DND-41 (cell line): ENCODE measurements around the gene TCERG1L.

Experiments used
- ATAC-seq: fragments of 200-7000 bp; cut with Tn5 transposase; 3 replicates; pipeline ENCODE4 v1.9.1; 2021; ENCODE audit warnings: low read depth; ENCODE audit not compliant: insufficient read depth
- DNase-seq: peaks from one replicate; pipeline ENCODE4 v3.0.0-alpha.2; 2020
- H2AFZ ChIP-seq: 2 replicates; pipeline ENCODE4 v1.6.0; 2012; ENCODE audit warnings: low read depth, low read length
- H3K27ac ChIP-seq: 2 replicates; pipeline ENCODE4 v1.5.1; 2012; ENCODE audit warnings: low read length, inconsistent platforms
- H3K27me3 ChIP-seq: fragments of 200-600 bp; sonication (generic); 2 replicates; pipeline ENCODE4 v1.6.0; 2012; ENCODE audit warnings: low read length, mild to moderate bottlenecking, inconsistent platforms; ENCODE audit not compliant: insufficient read depth, poor library complexity
- H3K36me3 ChIP-seq: 2 replicates; pipeline ENCODE4 v1.5.1; 2012; ENCODE audit warnings: low read length, inconsistent platforms; ENCODE audit not compliant: insufficient read depth
- H3K4me1 ChIP-seq: 2 replicates; pipeline ENCODE4 v1.5.1; 2012; ENCODE audit warnings: mild to moderate bottlenecking, low read length; ENCODE audit not compliant: insufficient read depth
- H3K4me2 ChIP-seq: 2 replicates; pipeline ENCODE4 v1.6.0; 2012; ENCODE audit warnings: mild to moderate bottlenecking, moderate library complexity, low read length, inconsistent platforms; ENCODE audit not compliant: insufficient read depth
- H3K4me3 ChIP-seq, 2 experiments: fragments of 200-600 bp in 1 of 2; shearing (Covaris generic) in 1 of 2; 2 replicates each; pipeline ENCODE4 v1.5.1; 2012 to 2016; ENCODE audit warnings: inconsistent platforms in 2 of 2, low read length in 2 of 2, mild to moderate bottlenecking in 2 of 2, low read depth in 1 of 2, moderate library complexity in 1 of 2
- H3K79me2 ChIP-seq: 2 replicates; pipeline ENCODE4 v1.6.0; 2012; ENCODE audit warnings: low read length, inconsistent platforms; ENCODE audit not compliant: insufficient read depth
- H3K9ac ChIP-seq: 2 replicates; pipeline ENCODE4 v1.6.0; 2012; ENCODE audit warnings: low read depth, mild to moderate bottlenecking, inconsistent platforms, low read length, moderate library complexity
- H3K9me3 ChIP-seq: 2 replicates; pipeline ENCODE4 v1.5.1; 2012; ENCODE audit warnings: low read length, moderate library complexity, mild to moderate bottlenecking, inconsistent platforms; ENCODE audit not compliant: insufficient read depth, severe bottlenecking
- H4K20me1 ChIP-seq: 2 replicates; pipeline ENCODE4 v1.6.0; 2012; ENCODE audit warnings: low read length; ENCODE audit not compliant: insufficient read depth
- CTCF ChIP-seq: IDR thresholded peaks from 2 replicates; pipeline ENCODE4 v1.5.1; 2012; ENCODE audit warnings: borderline replicate concordance, low read length, moderate library complexity, mild to moderate bottlenecking; ENCODE audit not compliant: poor library complexity, severe bottlenecking; ENCODE audit errors: extremely low read depth
- EZH2 ChIP-seq: IDR thresholded peaks from 3 replicates; pipeline ENCODE4 v1.6.1; 2012; ENCODE audit warnings: borderline replicate concordance, low read depth, mild to moderate bottlenecking, moderate library complexity, low read length, inconsistent platforms; ENCODE audit not compliant: severe bottlenecking

Gene TCERG1L

GRCh38 chr10:131094527-131095312 lies 216.8 kb downstream of the TCERG1L start:
- H3K4me1 ChIP-seq: peaks cover 5% of the 10 kb centered on the region; the same call in 1 of the 2 replicates

DNA sequence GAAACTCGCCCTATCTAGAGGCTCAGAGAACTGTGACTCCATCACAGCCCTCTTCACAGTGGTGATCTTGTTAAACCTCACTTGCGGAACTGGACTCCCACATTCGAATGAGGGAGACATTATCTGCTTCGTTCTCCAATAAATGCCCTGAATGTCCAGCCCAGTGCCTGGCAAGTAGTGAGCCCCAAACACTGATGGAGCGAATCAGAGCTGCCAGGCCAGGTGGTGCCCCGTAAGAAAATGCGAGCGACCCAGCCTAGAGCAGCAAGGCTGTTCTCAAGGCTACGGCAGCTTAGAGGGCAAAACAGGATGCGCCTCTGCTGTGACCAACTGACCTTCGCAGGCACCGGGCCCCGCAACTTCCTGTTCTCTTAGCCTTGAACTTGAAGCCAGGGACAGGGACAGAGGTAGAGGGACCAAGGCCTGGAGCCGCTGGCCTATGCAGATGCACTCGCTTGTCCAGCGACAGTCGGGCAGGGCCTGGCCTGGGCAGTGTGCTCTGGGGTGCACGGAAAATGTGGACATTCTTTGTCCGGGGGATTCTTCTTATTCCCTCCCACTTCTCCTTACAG lies 217.6 kb downstream of the TCERG1L start:
- TF ChIP-seq EZH2: no peak
- TF ChIP-seq CTCF: no peak
- no peaks in the 10 kb centered on the region for H3K9me3 ChIP-seq
- H3K4me2 ChIP-seq: no peak overlapping the region

More at GRCh38 chr10:131094527-131095312, 216.8 kb downstream of the TCERG1L start:
- H3K27me3 ChIP-seq: no peaks in the 10 kb centered on the region
- no peak overlapping the region for H3K9ac ChIP-seq
- H3K27ac ChIP-seq: no peak overlapping the region
- no peak overlapping the region for H3K4me2 ChIP-seq
- no peaks in the 10 kb centered on the region for H3K79me2 ChIP-seq
- no peak overlapping the region for H3K4me3 ChIP-seq
- H4K20me1 ChIP-seq: no peaks in the 10 kb centered on the region
- H2AFZ ChIP-seq: no peak overlapping the region
- no peaks in the 10 kb centered on the region for H3K9me3 ChIP-seq
- ATAC-seq (no peak), DNase-seq (no peak)
- no peak for TF ChIP-seq CTCF
- no peak for TF ChIP-seq EZH2
- no peaks in the 10 kb centered on the region for H3K36me3 ChIP-seq

DNA sequence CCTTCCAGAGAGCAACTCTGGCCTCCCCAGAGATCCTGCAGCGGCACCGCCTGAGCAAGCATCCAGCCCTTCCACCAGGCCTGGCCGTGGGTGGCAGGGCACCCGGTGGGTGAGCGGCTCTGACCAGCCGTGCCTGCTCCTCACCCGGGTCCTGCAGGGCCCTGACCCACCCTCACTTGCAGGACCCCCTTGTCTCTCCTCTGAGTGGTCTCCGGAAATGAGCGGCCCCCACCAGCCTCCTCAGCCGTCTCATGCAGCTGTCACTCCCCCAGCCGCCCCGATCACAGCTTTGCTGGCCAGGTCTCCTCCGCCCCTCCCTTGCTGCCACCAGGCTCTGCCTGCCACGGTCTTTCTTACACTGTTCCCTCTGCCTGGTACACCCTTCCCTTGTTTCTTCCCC lies 218.2 kb downstream of the TCERG1L start:
- H3K4me2 ChIP-seq: no peak overlapping the region
- no peaks in the 10 kb centered on the region for H3K27me3 ChIP-seq
- DNase-seq (no peak), ATAC-seq (no peak)
- H3K27ac ChIP-seq: no peak overlapping the region
- H3K36me3 ChIP-seq: no peaks in the 10 kb centered on the region
- no peaks in the 10 kb centered on the region for H4K20me1 ChIP-seq
- H3K4me1 ChIP-seq: peaks cover 5% of the 10 kb centered on the region; the same call in 1 of the 2 replicates
- H3K9me3 ChIP-seq: no peaks in the 10 kb centered on the region
- no peak overlapping the region for H2AFZ ChIP-seq
- no peaks in the 10 kb centered on the region for H3K79me2 ChIP-seq
- TF ChIP-seq CTCF: no peak
- no peak overlapping the region for H3K4me3 ChIP-seq
- no peak overlapping the region for H3K9ac ChIP-seq

More for the DNA sequence above, 217.6 kb downstream of the TCERG1L start:
- Histone ChIP-seq H3K27ac (no peak overlapping the region), H3K4me1 (peaks cover 5% of the 10 kb centered on the region; the same call in 1 of the 2 replicates), H3K79me2 (no peaks in the 10 kb centered on the region), H3K27me3 (no peaks in the 10 kb centered on the region), H3K9ac (no peak overlapping the region), H2AFZ (no peak overlapping the region), H4K20me1 (no peaks in the 10 kb centered on the region), H3K4me3 (no peak overlapping the region), H3K36me3 (no peaks in the 10 kb centered on the region)
- no peak for DNase-seq
- no peak for ATAC-seq
